ENCODE data around the gene FAM3C. TPM values are rescaled to one million over a fixed set of nuclear protein-coding genes. Genes with fewer than 3 reads are reported as not detected.

Gene FAM3C
- total and polyA plus RNA-seq, 5 donors from 2014 or later: 4.0 to 13.1 (median 5.8) TPM

DNA sequence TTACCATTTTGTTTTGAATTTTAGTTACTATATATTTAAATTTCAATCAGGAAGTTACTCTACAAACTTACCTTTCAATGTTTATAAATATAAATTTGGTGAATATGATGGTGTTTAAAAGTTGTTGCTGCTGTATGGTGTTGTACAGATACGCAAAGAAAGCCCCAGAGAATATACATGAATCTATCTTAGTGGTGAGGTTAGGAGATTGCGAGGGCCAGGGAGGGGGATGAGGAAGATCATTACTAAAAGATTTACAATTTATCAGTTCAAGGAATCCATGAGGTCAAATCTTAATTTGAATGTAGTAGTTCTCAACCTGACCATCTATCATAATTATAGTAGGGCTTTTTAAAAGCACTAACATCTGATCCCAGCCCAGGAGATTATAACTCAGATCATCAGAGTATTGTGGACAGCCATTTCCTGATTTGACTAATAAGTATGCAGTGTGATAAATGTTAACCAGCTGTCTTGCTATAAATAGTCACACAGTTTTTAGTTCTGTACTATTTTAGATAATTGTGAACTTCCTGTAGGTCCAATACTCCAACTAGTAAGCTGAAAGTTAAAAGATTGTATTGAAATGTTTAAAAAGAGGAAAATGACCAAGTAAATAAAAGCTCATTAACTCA lies 23.6 kb downstream of the FAM3C start:
- peak overlapping the region; percentile 26 for H3K27ac ChIP-seq (ENCODE audit: insufficient read depth, low read length, poor library complexity, severe bottlenecking)
- Mint-ChIP-seq H3K9me3 (no peaks in the 10 kb centered on the region), H3K36me3 (peaks cover 14% of the 10 kb centered on the region), H3K27ac (peak overlapping the region; percentile 0 to 74 (median 15)), H3K4me1 (peaks cover 16 to 42% (median 24%) of the 10 kb centered on the region in 4 donors), H3K27me3 (no peaks in the 10 kb centered on the region), H3K4me3 (peak overlapping the region in 1 of 4 donors; percentile 3)
- no peaks in the 10 kb centered on the region for H3K27me3 ChIP-seq (ENCODE audit: control insufficient read depth, insufficient read depth, low read length)
- H3K4me3 ChIP-seq (ENCODE audit: low read depth, low read length): peak overlapping the region; percentile 27
- peaks cover 18% of the 10 kb centered on the region for H3K4me1 ChIP-seq (ENCODE audit: control insufficient read depth, insufficient read depth, low read length, poor library complexity, severe bottlenecking)
- H3K9me3 ChIP-seq (ENCODE audit: control insufficient read depth in 2 of 2, low read length in 2 of 2): no peaks in the 10 kb centered on the region
- DNase-seq (peak in 1 of 3 donors; percentile 23), ATAC-seq (ENCODE audit: low read depth in 2 of 2) (peak; percentile 26 to 60)
- H3K36me3 ChIP-seq (ENCODE audit: control insufficient read depth, insufficient read depth, low read length): peaks cover 7% of the 10 kb centered on the region

DNA sequence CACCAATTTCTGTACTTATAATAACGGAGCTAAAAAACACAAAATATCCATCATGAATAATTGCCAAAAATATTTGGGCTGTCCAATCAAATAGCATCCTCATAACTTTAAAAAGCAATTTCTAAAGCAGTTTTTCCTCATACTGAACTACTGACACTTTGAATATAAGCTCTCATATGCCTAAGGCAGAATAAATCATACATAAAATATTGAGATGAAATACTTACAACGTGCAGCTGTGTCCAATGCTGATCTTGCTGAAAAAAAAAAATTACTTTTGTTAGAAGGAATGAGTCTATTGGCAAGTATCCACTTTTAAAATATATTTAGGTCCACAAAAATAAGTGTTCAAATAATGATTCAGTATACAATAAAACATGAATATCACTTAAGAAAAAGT lies 24.2 kb downstream of the FAM3C start:
- Mint-ChIP-seq H3K9me3 (no peaks in the 10 kb centered on the region), H3K27ac (no peak overlapping the region), H3K4me1 (peaks cover 16 to 42% (median 24%) of the 10 kb centered on the region in 4 donors), H3K36me3 (peaks cover 14% of the 10 kb centered on the region), H3K4me3 (no peak overlapping the region), H3K27me3 (no peaks in the 10 kb centered on the region)
- H3K9me3 ChIP-seq (ENCODE audit: control insufficient read depth in 2 of 2, low read length in 2 of 2): no peaks in the 10 kb centered on the region
- H3K4me1 ChIP-seq (ENCODE audit: control insufficient read depth, insufficient read depth, low read length, poor library complexity, severe bottlenecking): peaks cover 18% of the 10 kb centered on the region
- no peak overlapping the region for H3K27ac ChIP-seq (ENCODE audit: insufficient read depth, low read length, poor library complexity, severe bottlenecking)
- DNase-seq: no peak
- no peak for ATAC-seq (ENCODE audit: low read depth in 2 of 2)
- no peaks in the 10 kb centered on the region for H3K27me3 ChIP-seq (ENCODE audit: control insufficient read depth, insufficient read depth, low read length)
- peaks cover 3% of the 10 kb centered on the region for H3K36me3 ChIP-seq (ENCODE audit: control insufficient read depth, insufficient read depth, low read length)
- no peak overlapping the region for H3K4me3 ChIP-seq (ENCODE audit: low read depth, low read length)

DNA sequence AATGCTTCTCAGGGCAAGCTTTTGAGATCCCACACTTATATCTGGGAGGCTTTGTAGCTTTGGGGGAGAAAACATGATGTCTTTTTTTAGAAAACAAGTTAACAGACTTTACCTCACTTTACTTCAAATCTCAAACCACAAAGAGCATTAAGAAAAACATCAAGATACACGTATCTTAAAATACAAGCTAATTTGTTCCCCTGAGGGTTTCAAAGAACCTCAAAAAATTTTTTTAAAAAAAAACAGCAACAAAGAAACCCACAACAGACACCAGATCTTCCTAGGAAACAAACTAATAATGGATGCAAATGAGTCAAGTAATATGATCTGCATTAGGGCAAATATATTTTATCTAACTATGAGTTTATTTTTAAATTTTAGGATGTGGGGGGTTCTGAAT lies 24.7 kb downstream of the FAM3C start:
- no peaks in the 10 kb centered on the region for H3K27me3 ChIP-seq (ENCODE audit: control insufficient read depth, insufficient read depth, low read length)
- no peak for DNase-seq
- no peak overlapping the region for H3K27ac ChIP-seq (ENCODE audit: insufficient read depth, low read length, poor library complexity, severe bottlenecking)
- Mint-ChIP-seq H3K27ac (peak overlapping the region; percentile 4 to 58 (median 11)), H3K27me3 (no peaks in the 10 kb centered on the region), H3K4me1 (peaks cover 16 to 42% (median 24%) of the 10 kb centered on the region in 4 donors), H3K36me3 (peaks cover 14% of the 10 kb centered on the region), H3K4me3 (no peak overlapping the region), H3K9me3 (no peaks in the 10 kb centered on the region)
- H3K9me3 ChIP-seq (ENCODE audit: control insufficient read depth in 2 of 2, low read length in 2 of 2): no peaks in the 10 kb centered on the region
- no peak for ATAC-seq (ENCODE audit: low read depth in 2 of 2)
- H3K4me3 ChIP-seq (ENCODE audit: low read depth, low read length): no peak overlapping the region
- peaks cover 18% of the 10 kb centered on the region for H3K4me1 ChIP-seq (ENCODE audit: control insufficient read depth, insufficient read depth, low read length, poor library complexity, severe bottlenecking)
- peaks cover 3% of the 10 kb centered on the region for H3K36me3 ChIP-seq (ENCODE audit: control insufficient read depth, insufficient read depth, low read length)

DNA sequence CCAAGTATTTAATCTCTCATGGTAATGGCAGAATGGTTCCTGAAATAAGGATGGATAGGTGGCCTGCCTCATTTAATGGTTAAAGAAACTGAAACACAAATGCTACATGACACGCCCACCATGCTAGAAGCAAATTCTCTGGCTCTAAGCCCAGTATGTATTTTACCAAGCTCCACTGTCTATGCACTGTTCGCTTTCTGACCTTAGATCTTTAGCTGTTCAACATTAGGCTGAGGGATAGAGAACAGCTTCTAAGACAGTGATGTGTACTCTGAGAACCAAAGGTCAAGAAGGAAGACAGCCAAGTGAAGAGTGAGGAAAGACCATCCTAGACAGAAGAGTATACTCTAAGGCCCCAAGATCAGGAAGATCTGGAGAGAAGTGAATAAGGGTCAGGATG lies 26.6 kb downstream of the FAM3C start:
- H3K4me1 Mint-ChIP-seq: peaks cover 14 to 35% (median 21%) of the 10 kb centered on the region in 4 donors
- no peak overlapping the region for H3K27ac ChIP-seq (ENCODE audit: insufficient read depth, low read length, poor library complexity, severe bottlenecking)
- no peaks in the 10 kb centered on the region for H3K27me3 Mint-ChIP-seq

DNA sequence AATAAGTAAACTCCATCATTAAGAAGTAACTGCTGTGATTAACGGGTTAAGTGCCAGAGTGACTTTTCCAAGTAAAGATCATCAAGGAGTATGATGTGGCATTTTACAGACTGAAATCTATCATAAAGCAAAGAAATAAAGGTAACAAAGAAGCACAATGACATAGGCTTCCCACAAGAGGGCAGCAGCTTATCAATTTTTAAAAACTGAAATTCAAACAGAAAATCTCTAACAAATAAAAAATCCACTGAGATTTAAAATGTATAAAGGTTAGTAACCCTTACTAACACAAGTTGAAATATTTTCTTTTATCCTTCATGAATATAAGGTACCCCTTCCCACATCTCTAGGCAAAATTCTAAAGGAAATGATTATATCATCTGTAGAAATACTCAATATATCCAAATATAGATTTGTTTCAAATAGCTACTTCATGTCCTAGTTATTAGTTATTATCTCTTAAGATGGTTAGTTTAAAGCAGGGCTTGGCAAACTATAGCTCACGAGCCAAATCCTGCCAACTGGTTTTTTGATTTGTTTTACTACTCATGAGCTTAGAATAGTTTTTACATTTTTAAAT lies 29.2 kb downstream of the FAM3C start:
- Mint-ChIP-seq H3K4me3 (no peak overlapping the region), H3K4me1 (peaks cover 7 to 22% (median 12%) of the 10 kb centered on the region in 4 donors), H3K27ac (no peak overlapping the region), H3K36me3 (peaks cover 22% of the 10 kb centered on the region), H3K27me3 (no peaks in the 10 kb centered on the region), H3K9me3 (no peaks in the 10 kb centered on the region)
- Histone ChIP-seq H3K27me3 (ENCODE audit: control insufficient read depth, insufficient read depth, low read length) (no peaks in the 10 kb centered on the region), H3K36me3 (ENCODE audit: control insufficient read depth, insufficient read depth, low read length) (peaks cover 5% of the 10 kb centered on the region), H3K9me3 (ENCODE audit: control insufficient read depth in 2 of 2, low read length in 2 of 2) (no peaks in the 10 kb centered on the region), H3K4me1 (ENCODE audit: control insufficient read depth, insufficient read depth, low read length, poor library complexity, severe bottlenecking) (peaks cover 6% of the 10 kb centered on the region), H3K4me3 (ENCODE audit: low read depth, low read length) (no peak overlapping the region), H3K27ac (ENCODE audit: insufficient read depth, low read length, poor library complexity, severe bottlenecking) (no peak overlapping the region)
- ATAC-seq (ENCODE audit: low read depth in 2 of 2) (peak in 1 of 2 donors; percentile 52), DNase-seq (peak in 2 of 3 donors; percentile 56 to 59)

More for the DNA sequence above, 26.6 kb downstream of the FAM3C start:
- no peak for ATAC-seq (ENCODE audit: low read depth in 2 of 2)
- no peaks in the 10 kb centered on the region for H3K9me3 Mint-ChIP-seq
- Histone ChIP-seq H3K4me1 (ENCODE audit: control insufficient read depth, insufficient read depth, low read length, poor library complexity, severe bottlenecking) (peaks cover 18% of the 10 kb centered on the region), H3K36me3 (ENCODE audit: control insufficient read depth, insufficient read depth, low read length) (no peaks in the 10 kb centered on the region), H3K9me3 (ENCODE audit: control insufficient read depth in 2 of 2, low read length in 2 of 2) (no peaks in the 10 kb centered on the region), H3K27me3 (ENCODE audit: control insufficient read depth, insufficient read depth, low read length) (no peaks in the 10 kb centered on the region), H3K4me3 (ENCODE audit: low read depth, low read length) (no peak overlapping the region)
- peaks cover 15% of the 10 kb centered on the region for H3K36me3 Mint-ChIP-seq
- peak overlapping the region; percentile 45 to 64 (median 49) for H3K27ac Mint-ChIP-seq
- H3K4me3 Mint-ChIP-seq: no peak overlapping the region
- DNase-seq: no peak

DNA sequence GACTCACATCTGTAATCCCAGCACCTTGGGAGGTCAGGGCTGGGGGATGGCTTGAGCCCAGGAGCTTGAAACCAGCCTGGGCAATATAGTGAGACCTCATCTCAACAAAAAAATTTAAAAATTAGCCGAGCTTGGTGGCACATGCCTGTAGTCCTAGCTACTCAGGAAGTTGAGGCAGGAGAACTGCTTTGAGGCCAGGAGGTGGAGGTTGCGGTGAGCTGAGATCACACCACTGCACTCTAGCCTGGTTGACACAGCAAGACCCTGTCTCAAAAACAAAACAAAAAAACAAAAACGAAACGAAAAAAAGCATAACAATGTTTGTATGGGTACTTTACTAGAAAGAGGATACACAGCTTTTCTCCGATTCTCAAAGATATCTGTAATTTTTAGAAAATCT lies 35.5 kb downstream of the FAM3C start:
- Histone ChIP-seq H3K4me3 (ENCODE audit: low read depth, low read length) (no peak overlapping the region), H3K9me3 (ENCODE audit: control insufficient read depth in 2 of 2, low read length in 2 of 2) (no peaks in the 10 kb centered on the region), H3K27me3 (ENCODE audit: control insufficient read depth, insufficient read depth, low read length) (no peaks in the 10 kb centered on the region), H3K27ac (ENCODE audit: insufficient read depth, low read length, poor library complexity, severe bottlenecking) (no peak overlapping the region), H3K4me1 (ENCODE audit: control insufficient read depth, insufficient read depth, low read length, poor library complexity, severe bottlenecking) (no peaks in the 10 kb centered on the region), H3K36me3 (ENCODE audit: control insufficient read depth, insufficient read depth, low read length) (peaks cover 11% of the 10 kb centered on the region)
- Mint-ChIP-seq H3K4me3 (no peak overlapping the region), H3K9me3 (no peaks in the 10 kb centered on the region), H3K4me1 (no peaks in the 10 kb centered on the region), H3K27ac (no peak overlapping the region), H3K36me3 (peaks cover 27% of the 10 kb centered on the region), H3K27me3 (no peaks in the 10 kb centered on the region)
- DNase-seq (no peak), ATAC-seq (ENCODE audit: low read depth in 2 of 2) (no peak)

DNA sequence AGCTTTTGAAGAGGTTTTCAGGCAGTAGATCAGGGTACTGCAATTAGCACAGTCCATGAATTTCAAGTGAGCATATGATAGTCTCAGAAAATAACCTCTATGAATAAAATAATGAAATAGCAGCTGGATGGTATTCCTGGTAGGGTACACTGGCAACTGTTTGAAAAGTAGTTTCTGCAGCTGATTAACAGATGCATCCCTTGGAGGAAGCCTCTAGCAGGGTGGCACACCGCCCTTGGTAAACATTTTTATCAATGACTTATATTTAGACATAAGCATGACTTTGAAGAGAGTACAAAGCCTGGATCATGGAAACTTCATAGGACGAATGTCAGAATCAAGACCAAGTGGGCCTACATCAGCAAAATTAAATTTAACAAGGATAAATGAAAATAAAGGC lies 40.5 kb downstream of the FAM3C start:
- H3K4me3 Mint-ChIP-seq: no peak overlapping the region
- Histone ChIP-seq H3K4me3 (ENCODE audit: low read depth, low read length) (no peak overlapping the region), H3K36me3 (ENCODE audit: control insufficient read depth, insufficient read depth, low read length) (peaks cover 24% of the 10 kb centered on the region), H3K4me1 (ENCODE audit: control insufficient read depth, insufficient read depth, low read length, poor library complexity, severe bottlenecking) (no peaks in the 10 kb centered on the region), H3K27ac (ENCODE audit: insufficient read depth, low read length, poor library complexity, severe bottlenecking) (no peak overlapping the region), H3K27me3 (ENCODE audit: control insufficient read depth, insufficient read depth, low read length) (no peaks in the 10 kb centered on the region), H3K9me3 (ENCODE audit: control insufficient read depth in 2 of 2, low read length in 2 of 2) (no peaks in the 10 kb centered on the region)
- H3K27me3 Mint-ChIP-seq: no peaks in the 10 kb centered on the region
- H3K36me3 Mint-ChIP-seq: peaks cover 32% of the 10 kb centered on the region
- ATAC-seq (ENCODE audit: low read depth in 2 of 2) (no peak), DNase-seq (no peak)
- no peaks in the 10 kb centered on the region for H3K9me3 Mint-ChIP-seq
- H3K4me1 Mint-ChIP-seq: peaks cover 0 to 7% (median under 1%) of the 10 kb centered on the region in 4 donors
- no peak overlapping the region for H3K27ac Mint-ChIP-seq

DNA sequence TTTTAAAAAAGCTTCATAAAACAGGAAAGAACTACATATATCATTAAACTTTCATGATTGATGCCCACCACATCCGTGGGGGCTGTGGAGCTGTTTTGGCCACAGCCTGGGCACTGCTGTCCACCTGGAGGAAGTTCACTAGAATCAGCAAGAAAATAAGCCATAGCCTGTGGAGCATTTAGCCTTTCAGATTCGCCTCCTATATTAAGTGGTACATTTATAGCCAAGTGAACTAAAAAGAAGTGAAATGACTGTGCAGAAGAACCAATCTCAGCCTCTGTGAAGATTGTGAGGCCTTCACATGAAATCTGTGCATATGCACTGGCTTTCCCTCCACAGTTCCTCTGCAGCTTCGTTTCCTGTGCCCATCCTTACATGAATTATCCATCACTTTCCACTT lies 43.8 kb downstream of the FAM3C start:
- H3K36me3 Mint-ChIP-seq: peaks cover 31% of the 10 kb centered on the region
- ATAC-seq (ENCODE audit: low read depth in 2 of 2) (no peak), DNase-seq (no peak)
- no peak overlapping the region for H3K4me3 Mint-ChIP-seq
- H3K9me3 Mint-ChIP-seq: no peaks in the 10 kb centered on the region
- Histone ChIP-seq H3K4me1 (ENCODE audit: control insufficient read depth, insufficient read depth, low read length, poor library complexity, severe bottlenecking) (no peaks in the 10 kb centered on the region), H3K36me3 (ENCODE audit: control insufficient read depth, insufficient read depth, low read length) (peaks cover 23% of the 10 kb centered on the region), H3K27ac (ENCODE audit: insufficient read depth, low read length, poor library complexity, severe bottlenecking) (no peak overlapping the region), H3K27me3 (ENCODE audit: control insufficient read depth, insufficient read depth, low read length) (no peaks in the 10 kb centered on the region), H3K4me3 (ENCODE audit: low read depth, low read length) (no peak overlapping the region), H3K9me3 (ENCODE audit: control insufficient read depth in 2 of 2, low read length in 2 of 2) (no peaks in the 10 kb centered on the region)
- peaks cover 0 to 7% (median under 1%) of the 10 kb centered on the region in 4 donors for H3K4me1 Mint-ChIP-seq
- H3K27me3 Mint-ChIP-seq: no peaks in the 10 kb centered on the region
- H3K27ac Mint-ChIP-seq: peak overlapping the region in 1 of 3 donors; percentile 56

Measured in CD4-positive, CD25-positive, alpha-beta regulatory T cell (primary cell).